Measurements from ENCODE around the gene ASMTL. TPM values are rescaled to one million over a fixed set of nuclear protein-coding genes. Genes with fewer than 3 reads are reported as not detected.

The ASMTL gene
- total and polyA plus RNA-seq, 2 experiments from 2014 or later, result 53.7 to 61.2 TPM

- Mint-ChIP-seq H3K36me3 (ENCODE audit: low read depth) (peaks cover 13% of the 10 kb centered on the region), H3K9me3 (peaks cover 61% of the 10 kb centered on the region), H3K4me3 (no peak overlapping the region), H3K27ac (no peak overlapping the region), H3K27me3 (ENCODE audit: insufficient read depth, low read depth, poor library complexity) (peaks cover 15% of the 10 kb centered on the region), H3K4me1 (0 out of 3 replicates have a peak, but pooled peaks cover 3% of the 10 kb centered on the region)
- DNase-seq (ENCODE audit: low spot score), result no peak
- H3K27me3 ChIP-seq (ENCODE audit: insufficient read depth), result no peaks in the 10 kb centered on the region
- no peak overlapping the region for H3K4me2 ChIP-seq
- H3K4me1 ChIP-seq (ENCODE audit: insufficient read depth), result peaks cover 8% of the 10 kb centered on the region; the same call in 1 of the 2 replicates
- no peak overlapping the region for H3K4me3 ChIP-seq
- ATAC-seq, result no peak
- H2AFZ ChIP-seq, result peak overlapping the region; percentile 56; the same call in 1 of the 2 replicates
- H3K27ac ChIP-seq (ENCODE audit: low read depth), result no peak overlapping the region
- H3K79me2 ChIP-seq (replicated peaks; ENCODE audit: insufficient read depth), result no peaks in the 10 kb centered on the region
- TF ChIP-seq EZH2 (IDR thresholded peaks at IDR 0.05; ENCODE audit: low read depth, unreplicated experiment), result no peak
- TF ChIP-seq ETS1 (IDR thresholded peaks at IDR 0.05), result no peak
- no peak for TF ChIP-seq REST (IDR thresholded peaks at IDR 0.05; ENCODE audit: unreplicated experiment)
- TF ChIP-seq CTCF (conservative IDR thresholded peaks at IDR 0.05; ENCODE audit: low read depth in 2 of 2), result no peak
- no peak for TF ChIP-seq POLR2AphosphoS5 (IDR thresholded peaks at IDR 0.05; ENCODE audit: low read depth)
- no peak for TF ChIP-seq STAT1 (IDR thresholded peaks at IDR 0.05; ENCODE audit: unreplicated experiment)
- TF ChIP-seq ZNF331 (CRISPR knock-in tag; IDR thresholded peaks at IDR 0.05; ENCODE audit: low read depth), result no peak
- no peak for TF ChIP-seq ZNF462 (CRISPR knock-in tag; IDR thresholded peaks at IDR 0.05)
- no peak for TF ChIP-seq ZNF114 (CRISPR knock-in tag; IDR thresholded peaks at IDR 0.05)
- no peak for TF ChIP-seq EZH2phosphoT487 (IDR thresholded peaks at IDR 0.05; ENCODE audit: unreplicated experiment)
- no peak for TF ChIP-seq JUNB (IDR thresholded peaks at IDR 0.05; ENCODE audit: unreplicated experiment)
- no peak for TF ChIP-seq NANOG (IDR thresholded peaks at IDR 0.05; ENCODE audit: borderline replicate concordance)
- TF ChIP-seq CREB1 (CRISPR knock-in tag; IDR thresholded peaks at IDR 0.05; ENCODE audit: low read depth), result no peak
- H3K9me2 ChIP-seq (ENCODE audit: insufficient read depth), result no peaks in the 10 kb centered on the region
- no peaks in the 10 kb centered on the region for H3K36me3 ChIP-seq (ENCODE audit: insufficient read depth)
- H4K20me1 ChIP-seq (replicated peaks; ENCODE audit: insufficient read depth), result no peaks in the 10 kb centered on the region
- H3F3A ChIP-seq (replicated peaks; ENCODE audit: low read depth), result peaks cover 17% of the 10 kb centered on the region
These were observed 43.4 kb upstream of the ASMTL start for GRCh38 chrX:1496076-1496475.

Data from GM23338 (cell line).